Activated B cell treated with CpG ODN at 0.5 μM for 24 hours (primary cell): ENCODE measurements around the gene MYO18B. TPM values are rescaled to one million over a fixed set of nuclear protein-coding genes. Genes with fewer than 3 reads are reported as not detected.

Experiments used
- ATAC-seq: fragments of 200-7000 bp; cut with Tn5 transposase; one replicate; pipeline ENCODE4 v1.10.0; 2021; ENCODE audit warnings: low read depth, mild to moderate bottlenecking, moderate library complexity
- CTCF ChIA-PET: fragments of 350-600 bp; sonication (Branson Sonifier 250); formaldehyde crosslinking; loops from one replicate; lab custom pipeline; 2021; ENCODE audit warnings: antibody characterized with exemption; lab: Charles Lee
- POLR2A ChIA-PET: fragments of 350-600 bp; sonication (Branson Sonifier 250); formaldehyde crosslinking; loops from one replicate; lab custom pipeline; 2021; ENCODE audit warnings: antibody characterized with exemption; lab: Charles Lee
- DNase-seq: peaks from one replicate; pipeline ENCODE4 v3.0.0; 2022
- H3K27ac Mint-ChIP-seq: one replicate; pipeline ENCODE4 v1.8.0; 2020; ENCODE audit warnings: mixed read lengths
- H3K27me3 Mint-ChIP-seq: one replicate; pipeline ENCODE4 v1.8.0; 2021; ENCODE audit warnings: mixed read lengths
- H3K36me3 Mint-ChIP-seq: one replicate; pipeline ENCODE4 v1.8.0; 2021; ENCODE audit warnings: low read depth, mixed read lengths
- H3K4me1 Mint-ChIP-seq: one replicate; pipeline ENCODE4 v1.8.0; 2021; ENCODE audit warnings: mixed read lengths
- H3K4me3 Mint-ChIP-seq: one replicate; pipeline ENCODE4 v1.8.0; 2020; ENCODE audit warnings: mild to moderate bottlenecking, mixed read lengths
- H3K9me3 Mint-ChIP-seq: one replicate; pipeline ENCODE4 v1.8.0; 2020; ENCODE audit warnings: mixed read lengths
- intact Hi-C: fragments of 100-400 bp; cut with micrococcal nuclease; formaldehyde crosslinking; loops from one replicate; pipeline ENCODE4 v1.15.1; 2024
- total RNA-seq: library from RNA; stranded (reverse); gene quantifications from 2 replicates; pipeline ENCODE4 v1.2.3, GENCODE V29; 2022
- TF ChIP-seq, protein P1 (sequence below): fragments of 200-600 bp; IDR thresholded peaks from one replicate; pipeline ENCODE4 v1.8.0; 2022; ENCODE audit warnings: antibody characterized with exemption, mild to moderate bottlenecking

The MYO18B gene
- total RNA-seq, 1 donor from 2014 or later = 0.27 TPM

DNA sequence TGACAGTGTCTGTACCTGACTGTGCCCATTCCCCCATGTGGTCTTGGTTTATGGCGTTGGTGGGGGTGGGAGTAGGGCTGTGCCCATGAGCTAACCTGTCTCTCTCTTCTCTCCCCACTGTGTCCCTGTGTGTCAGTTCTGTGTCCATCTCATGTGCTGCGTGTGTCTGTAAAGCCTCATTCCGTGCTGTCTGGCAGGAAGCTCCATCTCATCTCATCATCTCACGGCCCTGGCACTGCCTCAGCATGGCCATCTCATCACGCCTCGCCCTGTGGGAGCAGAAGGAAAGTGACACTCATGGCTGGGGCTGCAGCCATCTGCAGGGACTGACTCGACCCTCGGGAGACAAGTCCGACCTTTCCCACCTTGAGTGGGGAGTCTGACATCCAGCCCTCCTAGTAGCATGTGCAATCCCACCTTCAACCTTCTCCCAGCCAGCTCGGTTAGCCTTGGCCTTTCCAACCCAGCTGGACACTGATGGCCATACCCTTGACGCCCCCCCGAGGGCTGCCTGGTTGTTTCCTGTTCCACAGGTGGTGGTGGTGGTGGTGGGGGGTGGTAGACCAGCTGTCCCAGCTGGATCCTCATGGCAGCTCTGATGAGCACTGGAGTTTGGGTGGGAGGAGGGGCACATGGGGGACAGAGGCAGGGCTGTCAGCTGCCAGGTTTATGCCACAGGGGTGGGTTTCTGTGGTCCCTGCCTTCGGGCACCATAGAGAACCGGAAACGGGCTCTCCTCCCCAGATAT, 19.0 kb downstream of the MYO18B start:
- no peaks in the 10 kb centered on the region for H3K36me3 Mint-ChIP-seq
- DNase-seq (no peak), ATAC-seq (no peak)
- peaks cover 4% of the 10 kb centered on the region for H3K9me3 Mint-ChIP-seq
- TF ChIP-seq, protein P1, sequence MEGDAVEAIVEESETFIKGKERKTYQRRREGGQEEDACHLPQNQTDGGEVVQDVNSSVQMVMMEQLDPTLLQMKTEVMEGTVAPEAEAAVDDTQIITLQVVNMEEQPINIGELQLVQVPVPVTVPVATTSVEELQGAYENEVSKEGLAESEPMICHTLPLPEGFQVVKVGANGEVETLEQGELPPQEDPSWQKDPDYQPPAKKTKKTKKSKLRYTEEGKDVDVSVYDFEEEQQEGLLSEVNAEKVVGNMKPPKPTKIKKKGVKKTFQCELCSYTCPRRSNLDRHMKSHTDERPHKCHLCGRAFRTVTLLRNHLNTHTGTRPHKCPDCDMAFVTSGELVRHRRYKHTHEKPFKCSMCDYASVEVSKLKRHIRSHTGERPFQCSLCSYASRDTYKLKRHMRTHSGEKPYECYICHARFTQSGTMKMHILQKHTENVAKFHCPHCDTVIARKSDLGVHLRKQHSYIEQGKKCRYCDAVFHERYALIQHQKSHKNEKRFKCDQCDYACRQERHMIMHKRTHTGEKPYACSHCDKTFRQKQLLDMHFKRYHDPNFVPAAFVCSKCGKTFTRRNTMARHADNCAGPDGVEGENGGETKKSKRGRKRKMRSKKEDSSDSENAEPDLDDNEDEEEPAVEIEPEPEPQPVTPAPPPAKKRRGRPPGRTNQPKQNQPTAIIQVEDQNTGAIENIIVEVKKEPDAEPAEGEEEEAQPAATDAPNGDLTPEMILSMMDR = no peak
- H3K27ac Mint-ChIP-seq = no peak overlapping the region
- peaks cover 2% of the 10 kb centered on the region for H3K27me3 Mint-ChIP-seq
- H3K4me3 Mint-ChIP-seq = no peak overlapping the region
- POLR2A ChIA-PET = no interaction called here
- H3K4me1 Mint-ChIP-seq = no peaks in the 10 kb centered on the region
- intact Hi-C loops = no loop called here
- CTCF ChIA-PET = no interaction called here

DNA sequence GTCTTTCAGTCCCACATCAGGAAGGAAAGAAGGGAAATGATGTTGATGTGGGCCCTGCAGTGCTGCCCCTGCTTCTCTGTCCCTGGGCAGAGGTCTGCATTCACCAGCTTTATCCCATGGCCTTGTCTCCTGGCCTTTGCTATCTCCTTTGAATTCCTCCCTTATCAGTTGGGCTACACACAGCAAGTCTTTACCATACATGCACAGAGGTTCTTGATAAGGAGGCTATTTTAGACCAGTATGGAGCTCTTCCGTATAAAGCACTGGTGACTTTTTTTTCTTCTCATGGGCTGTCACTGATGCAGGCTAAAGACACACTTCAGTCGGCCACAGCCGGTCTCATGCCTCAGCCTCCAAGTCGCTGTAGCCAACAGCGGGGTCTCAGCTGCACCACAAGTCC, 20.2 kb downstream of the MYO18B start:
- POLR2A ChIA-PET = no interaction called here

DNA sequence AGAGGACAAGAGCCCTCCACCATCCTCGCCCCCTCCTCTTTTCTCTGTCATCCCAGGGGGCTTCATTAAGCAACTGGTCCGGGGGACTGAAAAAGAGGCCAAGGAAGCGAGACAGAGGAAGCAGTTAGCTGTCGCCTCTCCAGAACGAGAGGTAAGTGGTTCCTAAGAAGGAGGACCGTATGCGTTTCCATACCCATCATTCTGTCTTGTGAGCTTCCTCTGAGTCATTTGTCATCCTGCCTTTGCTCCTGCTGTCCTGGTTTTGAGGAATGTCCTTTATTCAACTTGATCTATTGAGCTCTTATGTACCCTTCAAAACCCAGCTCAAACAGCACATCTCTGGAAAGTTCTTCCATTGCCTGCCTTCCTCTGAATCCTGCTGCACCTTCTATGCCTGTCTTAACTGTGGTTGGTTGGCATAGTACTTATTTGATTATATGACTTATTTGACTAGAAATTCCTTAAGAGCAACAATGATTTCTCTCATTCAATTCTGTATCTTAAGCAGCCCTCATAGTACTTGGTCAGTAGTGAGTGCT, 21.3 kb downstream of the MYO18B start:
- Mint-ChIP-seq H3K4me3 (no peak overlapping the region), H3K9me3 (peaks cover 17% of the 10 kb centered on the region), H3K36me3 (no peaks in the 10 kb centered on the region), H3K27ac (no peak overlapping the region), H3K27me3 (peaks cover 2% of the 10 kb centered on the region), H3K4me1 (no peaks in the 10 kb centered on the region)
- intact Hi-C loops = no loop called here
- CTCF ChIA-PET = interaction anchor here (2.1 kb wide), 1 partner anchor 9 kb away, joined by 9 read pairs; no protein-coding TSS in a partner anchor
- ATAC-seq = no peak
- POLR2A ChIA-PET = no interaction called here
- TF ChIP-seq, protein P1 = no peak
- DNase-seq = no peak

More for the DNA sequence above, 20.2 kb downstream of the MYO18B start:
- intact Hi-C loops = no loop called here
- DNase-seq (no peak), ATAC-seq (no peak)
- Mint-ChIP-seq H3K27ac (no peak overlapping the region), H3K36me3 (no peaks in the 10 kb centered on the region), H3K27me3 (peaks cover 2% of the 10 kb centered on the region), H3K4me3 (no peak overlapping the region), H3K4me1 (no peaks in the 10 kb centered on the region), H3K9me3 (peaks cover 15% of the 10 kb centered on the region)
- CTCF ChIA-PET = no interaction called here
- TF ChIP-seq, protein P1 = no peak

DNA sequence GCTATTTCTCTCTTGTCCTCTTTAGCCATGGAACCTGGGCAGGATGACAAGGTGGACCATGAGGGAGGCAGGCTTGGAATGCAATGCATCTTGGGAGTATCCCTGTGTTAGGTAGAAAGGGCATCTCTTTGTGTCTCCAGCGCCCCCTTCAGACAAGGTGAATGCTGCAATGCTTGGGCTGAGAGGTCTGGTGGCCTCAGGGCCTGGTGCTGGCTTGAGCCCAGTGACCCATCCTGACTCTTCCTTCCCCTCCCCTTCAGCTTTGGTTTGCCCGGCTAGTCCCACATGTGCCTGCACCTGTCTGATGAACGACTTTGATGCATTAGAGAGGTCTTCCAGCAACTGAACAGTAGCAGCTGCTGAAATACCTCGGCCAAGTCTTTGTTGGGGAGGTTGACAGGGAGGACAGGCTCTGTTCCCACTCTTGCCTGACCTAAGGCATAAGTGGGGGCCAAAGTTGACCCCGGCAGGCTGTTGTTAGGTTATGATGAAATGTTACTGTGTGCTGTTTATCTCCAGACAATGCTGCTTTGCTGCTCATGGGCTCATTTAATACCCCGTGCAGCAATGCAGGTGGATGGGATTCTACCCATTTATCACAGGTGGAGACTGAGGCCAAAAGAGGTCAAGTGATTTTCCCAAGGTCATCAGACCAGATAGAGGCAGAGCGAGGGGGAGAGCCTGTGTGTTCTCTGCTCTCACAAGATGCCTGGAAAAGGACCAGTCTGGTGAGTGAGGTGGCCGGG, 22.5 kb downstream of the MYO18B start:
- no peak for DNase-seq
- Mint-ChIP-seq H3K27ac (no peak overlapping the region), H3K9me3 (peaks cover 17% of the 10 kb centered on the region), H3K4me3 (no peak overlapping the region), H3K36me3 (no peaks in the 10 kb centered on the region), H3K4me1 (peaks cover 5% of the 10 kb centered on the region), H3K27me3 (peaks cover 2% of the 10 kb centered on the region)
- TF ChIP-seq, protein P1 = no peak
- intact Hi-C loops = no loop called here
- ChIA-PET POLR2A (no interaction called here), CTCF (interaction anchor here (2.1 kb wide), 1 partner anchor 8 kb away, joined by 9 read pairs; no protein-coding TSS in a partner anchor)
- no peak for ATAC-seq

DNA sequence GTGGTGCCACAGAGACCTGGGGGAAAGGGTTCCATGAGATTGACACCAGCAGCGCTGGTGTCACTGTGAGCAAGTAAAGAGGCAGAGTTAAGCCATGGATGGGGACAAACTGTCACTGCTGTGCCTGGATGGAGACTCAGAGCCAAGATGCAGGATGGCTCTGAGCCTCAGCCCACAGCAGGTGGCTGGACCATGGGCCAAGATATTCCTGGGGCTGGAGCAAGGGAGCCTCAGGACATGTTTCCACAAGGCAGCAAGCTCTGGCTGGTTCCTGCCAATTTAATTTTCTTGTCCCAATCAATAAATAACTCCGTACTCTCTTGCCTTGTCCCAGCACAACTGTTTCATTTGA, 23.0 kb downstream of the MYO18B start:
- Mint-ChIP-seq H3K4me3 (no peak overlapping the region), H3K9me3 (peaks cover 17% of the 10 kb centered on the region), H3K27me3 (peaks cover 2% of the 10 kb centered on the region)

More for the DNA sequence above, 23.0 kb downstream of the MYO18B start:
- TF ChIP-seq, protein P1 = no peak
- DNase-seq (no peak), ATAC-seq (no peak)
- intact Hi-C loops = no loop called here
- ChIA-PET CTCF (no interaction called here), POLR2A (no interaction called here)
- Mint-ChIP-seq H3K36me3 (no peaks in the 10 kb centered on the region), H3K4me1 (peaks cover 7% of the 10 kb centered on the region), H3K27ac (no peak overlapping the region)
